ENCODE measurements around the gene CTSC.

DNA sequence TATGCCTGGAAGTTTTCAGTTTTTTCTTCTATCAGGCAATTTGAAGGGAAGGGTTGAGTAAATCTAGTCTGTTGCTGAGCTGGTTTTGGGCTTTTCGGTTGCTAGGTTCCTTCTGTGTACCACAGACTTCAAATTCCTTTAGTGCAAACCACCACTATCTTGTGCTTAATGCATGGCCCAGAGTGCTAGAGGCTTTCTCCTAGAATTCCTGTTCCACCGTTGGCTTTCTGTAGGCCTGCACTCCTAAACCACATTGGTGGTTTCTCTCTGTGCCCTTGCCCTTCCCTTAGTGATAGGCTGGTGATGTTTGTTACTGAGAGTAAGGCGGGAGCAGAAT, 47.1 kb upstream of the CTSC start:
- TF ChIP-seq, protein P1, sequence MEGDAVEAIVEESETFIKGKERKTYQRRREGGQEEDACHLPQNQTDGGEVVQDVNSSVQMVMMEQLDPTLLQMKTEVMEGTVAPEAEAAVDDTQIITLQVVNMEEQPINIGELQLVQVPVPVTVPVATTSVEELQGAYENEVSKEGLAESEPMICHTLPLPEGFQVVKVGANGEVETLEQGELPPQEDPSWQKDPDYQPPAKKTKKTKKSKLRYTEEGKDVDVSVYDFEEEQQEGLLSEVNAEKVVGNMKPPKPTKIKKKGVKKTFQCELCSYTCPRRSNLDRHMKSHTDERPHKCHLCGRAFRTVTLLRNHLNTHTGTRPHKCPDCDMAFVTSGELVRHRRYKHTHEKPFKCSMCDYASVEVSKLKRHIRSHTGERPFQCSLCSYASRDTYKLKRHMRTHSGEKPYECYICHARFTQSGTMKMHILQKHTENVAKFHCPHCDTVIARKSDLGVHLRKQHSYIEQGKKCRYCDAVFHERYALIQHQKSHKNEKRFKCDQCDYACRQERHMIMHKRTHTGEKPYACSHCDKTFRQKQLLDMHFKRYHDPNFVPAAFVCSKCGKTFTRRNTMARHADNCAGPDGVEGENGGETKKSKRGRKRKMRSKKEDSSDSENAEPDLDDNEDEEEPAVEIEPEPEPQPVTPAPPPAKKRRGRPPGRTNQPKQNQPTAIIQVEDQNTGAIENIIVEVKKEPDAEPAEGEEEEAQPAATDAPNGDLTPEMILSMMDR (IDR thresholded peaks at IDR 0.05): no peak
- no peak for TF ChIP-seq POLR2A (IDR thresholded peaks at IDR 0.05)

Data from ovary (tissue), 3 donors.